Naive B cell (primary cell): ENCODE results near the gene UGT1A5. TPM values are rescaled to one million over a fixed set of nuclear protein-coding genes. Genes with fewer than 3 reads are reported as not detected.

Experiments used
- ATAC-seq, 2 donors: fragments of 150-1000 bp; cut with Tn5 transposase; 2 replicates each; pipeline ENCODE4 v1.10.0; 2021; ENCODE audit warnings: low read depth in 2 of 2, mild to moderate bottlenecking in 2 of 2, moderate library complexity in 2 of 2
- DNase-seq: peaks from one replicate; pipeline ENCODE4 v3.0.0; 2022
- H3K27ac Mint-ChIP-seq, 6 donors: one replicate each; pipeline ENCODE4 v1.8.0; 2020 to 2022; ENCODE audit warnings: mild to moderate bottlenecking in 6 of 6, mixed read lengths in 6 of 6, moderate library complexity in 5 of 6, inconsistent platforms in 2 of 6
- H3K27me3 Mint-ChIP-seq, 3 donors: one replicate each; pipeline ENCODE4 v1.8.0; 2021 to 2022; ENCODE audit warnings: mixed read lengths in 3 of 3, mild to moderate bottlenecking in 1 of 3
- H3K36me3 Mint-ChIP-seq, 2 donors: one replicate each; pipeline ENCODE4 v1.8.0; 2020 to 2022; ENCODE audit warnings: mixed read lengths in 2 of 2, inconsistent platforms in 1 of 2, mild to moderate bottlenecking in 1 of 2
- H3K4me1 Mint-ChIP-seq, 3 donors: one replicate each; pipeline ENCODE4 v1.8.0; 2020 to 2022; ENCODE audit warnings: mixed read lengths in 3 of 3, inconsistent platforms in 1 of 3, mild to moderate bottlenecking in 1 of 3, moderate library complexity in 1 of 3
- H3K4me3 Mint-ChIP-seq, 8 donors: one replicate each; pipeline ENCODE4 v1.8.0; 2020 to 2022; ENCODE audit warnings: mild to moderate bottlenecking in 8 of 8, mixed read lengths in 8 of 8, moderate library complexity in 8 of 8, inconsistent platforms in 2 of 8
- H3K9me3 Mint-ChIP-seq, 7 donors: one replicate each; pipeline ENCODE4 v1.8.0; 2020 to 2022; ENCODE audit warnings: mixed read lengths in 7 of 7, mild to moderate bottlenecking in 5 of 7, inconsistent platforms in 2 of 7, moderate library complexity in 1 of 7
- polyA plus RNA-seq, 6 donors: library from polyadenylated mRNA; unstranded; fragments of 300-500 nt; fragmentation: Illumina TruSeq; gene quantifications; one replicate each; pipeline ENCODE4 v1.2.3, GENCODE V29; 2021; ENCODE audit warnings: low read depth in 6 of 6

Gene UGT1A5
- polyA plus RNA-seq, 6 donors from 2014 or later = not detected

DNA sequence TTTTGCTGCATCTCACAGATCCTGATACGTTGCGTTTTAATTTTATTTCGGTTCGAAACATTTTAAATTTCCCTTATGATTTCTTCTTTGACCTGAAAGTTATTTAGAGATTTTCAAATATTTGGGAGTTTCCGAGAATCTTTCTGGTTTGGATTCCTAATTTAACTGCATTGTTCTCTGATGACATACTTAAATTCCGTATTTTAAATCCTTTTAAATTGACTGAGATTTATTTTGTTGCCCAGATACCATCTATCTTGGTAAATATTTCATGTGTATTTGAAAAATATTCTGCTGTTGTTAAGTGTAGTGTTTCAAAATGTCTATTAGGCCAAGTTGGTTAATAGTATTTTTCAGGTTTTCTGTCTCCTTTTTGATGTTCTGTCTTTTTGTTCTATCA lies 103.2 kb downstream of the UGT1A5 start:
- DNase-seq (no peak), ATAC-seq (no peak)
- Mint-ChIP-seq H3K27me3 (peaks cover 4 to 40% (median 15%) of the 10 kb centered on the region in 3 donors), H3K36me3 (no peaks in the 10 kb centered on the region), H3K4me3 (no peak overlapping the region), H3K9me3 (no peaks in the 10 kb centered on the region), H3K4me1 (no peaks in the 10 kb centered on the region), H3K27ac (no peak overlapping the region)

DNA sequence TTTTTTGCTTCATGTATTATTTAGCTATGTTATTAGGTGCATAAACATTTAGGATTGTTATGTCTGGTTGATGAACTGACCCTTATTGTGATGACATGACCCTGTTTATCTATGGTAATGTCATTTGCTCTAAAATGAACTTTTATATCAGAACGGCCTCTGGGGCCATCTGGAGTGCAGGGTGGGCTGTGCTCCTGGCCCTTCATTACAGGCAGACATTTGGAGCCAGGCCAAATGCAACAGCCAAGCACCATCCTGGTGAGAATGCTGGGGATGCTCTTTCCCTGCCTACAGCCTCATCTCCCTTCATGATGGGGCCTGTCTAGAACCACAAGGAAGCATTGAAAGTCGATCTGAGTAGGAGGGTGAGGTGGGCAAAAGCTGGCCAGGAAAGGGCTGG lies 103.6 kb downstream of the UGT1A5 start:
- no peak for ATAC-seq
- Mint-ChIP-seq H3K36me3 (no peaks in the 10 kb centered on the region), H3K27ac (no peak overlapping the region)

DNA sequence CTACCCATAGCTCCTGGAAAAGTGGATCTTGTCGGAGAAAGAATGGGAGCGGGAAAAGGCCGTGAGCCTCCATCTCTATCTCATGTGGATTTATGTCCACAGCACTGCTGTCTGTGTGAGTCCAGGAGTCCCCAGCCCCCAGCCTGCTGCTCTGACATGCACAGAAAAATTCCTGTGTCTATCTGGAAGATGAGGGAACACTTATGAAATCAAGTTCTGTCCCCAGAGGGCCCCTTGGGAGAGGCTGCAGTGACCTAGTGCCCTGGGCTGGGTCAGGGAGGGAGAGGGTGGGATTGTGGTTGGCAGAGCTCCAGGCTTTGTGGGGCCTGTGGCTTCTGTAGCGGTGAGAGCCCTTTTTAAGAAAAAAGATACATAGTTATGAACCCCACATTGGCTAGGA lies 104.1 kb downstream of the UGT1A5 start:
- no peak overlapping the region for H3K27ac Mint-ChIP-seq
- DNase-seq = no peak
- H3K4me3 Mint-ChIP-seq = no peak overlapping the region
- H3K27me3 Mint-ChIP-seq = peaks cover 8 to 37% (median 11%) of the 10 kb centered on the region in 3 donors
- H3K4me1 Mint-ChIP-seq = no peaks in the 10 kb centered on the region
- ATAC-seq = no peak
- no peaks in the 10 kb centered on the region for H3K36me3 Mint-ChIP-seq
- no peaks in the 10 kb centered on the region for H3K9me3 Mint-ChIP-seq

More for the DNA sequence above, 103.6 kb downstream of the UGT1A5 start:
- DNase-seq = no peak
- peaks cover 7 to 41% (median 11%) of the 10 kb centered on the region in 3 donors for H3K27me3 Mint-ChIP-seq
- H3K4me1 Mint-ChIP-seq = no peaks in the 10 kb centered on the region
- H3K9me3 Mint-ChIP-seq = no peaks in the 10 kb centered on the region
- peak overlapping the region in 1 of 8 donors; percentile 36 for H3K4me3 Mint-ChIP-seq

DNA sequence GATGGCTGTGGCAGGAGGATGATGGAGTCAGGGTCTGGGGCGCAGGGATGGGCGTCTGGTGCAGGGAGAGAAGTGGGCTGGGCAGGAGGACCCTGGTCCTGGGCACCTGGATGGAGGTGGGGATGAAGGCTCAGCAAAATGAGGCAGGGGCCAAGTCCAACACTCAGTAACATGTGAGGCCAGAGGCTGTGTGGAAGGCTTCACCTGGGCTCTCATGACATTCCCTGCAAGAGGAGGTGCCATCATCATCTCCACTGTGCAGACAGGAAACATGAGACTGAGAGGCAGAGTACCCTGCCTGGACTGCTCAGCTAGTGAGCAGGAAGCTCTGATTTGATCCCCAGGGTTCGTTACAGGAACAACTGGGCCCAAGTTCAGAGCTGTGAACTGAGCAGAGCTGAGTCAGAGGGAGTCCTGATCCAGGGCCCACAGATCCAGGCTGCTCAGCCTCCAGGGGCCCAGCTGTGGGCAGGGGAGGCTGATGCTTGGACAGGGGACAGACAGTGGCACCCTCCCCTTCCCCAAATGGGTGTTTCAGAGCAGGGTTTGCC lies 104.7 kb downstream of the UGT1A5 start:
- Mint-ChIP-seq H3K4me1 (no peaks in the 10 kb centered on the region), H3K27ac (no peak overlapping the region), H3K36me3 (no peaks in the 10 kb centered on the region), H3K4me3 (no peak overlapping the region), H3K9me3 (no peaks in the 10 kb centered on the region), H3K27me3 (peaks cover 8 to 31% (median 11%) of the 10 kb centered on the region in 3 donors)
- ATAC-seq (no peak), DNase-seq (no peak)

DNA sequence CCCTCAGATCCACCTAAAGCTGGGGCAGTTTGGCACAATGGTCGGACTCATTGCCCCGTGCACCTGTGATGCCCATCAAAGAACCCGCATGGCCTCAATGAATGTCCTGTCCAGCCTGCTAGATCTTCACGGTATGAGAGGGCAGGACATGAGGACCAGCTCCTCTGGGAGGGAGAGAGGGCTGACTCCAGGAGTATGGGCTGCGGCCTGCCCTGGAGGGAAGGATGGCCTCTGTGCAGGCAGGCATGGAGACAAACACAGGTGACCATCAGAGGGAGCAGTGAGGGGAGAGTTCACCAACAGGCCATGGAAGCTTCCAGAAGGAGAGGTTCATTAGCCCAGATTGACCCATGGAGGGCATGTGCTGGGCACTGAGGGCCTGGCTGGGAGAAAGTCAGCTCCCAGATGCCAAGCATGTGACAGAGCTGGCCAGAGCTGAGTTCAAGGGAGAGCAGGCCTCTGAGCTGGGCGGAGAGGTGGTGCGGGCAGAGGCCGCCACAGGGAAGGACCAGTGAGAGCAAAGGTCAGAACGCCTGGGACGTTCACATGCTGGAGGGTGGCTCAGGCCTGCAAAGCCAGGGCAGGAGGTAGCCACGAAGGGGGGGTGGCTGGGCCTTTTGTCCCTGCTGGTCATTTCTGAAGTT lies 105.4 kb downstream of the UGT1A5 start:
- Mint-ChIP-seq H3K27ac (no peak overlapping the region), H3K4me1 (no peaks in the 10 kb centered on the region), H3K36me3 (no peaks in the 10 kb centered on the region), H3K4me3 (no peak overlapping the region), H3K9me3 (no peaks in the 10 kb centered on the region), H3K27me3 (peaks cover 8 to 31% (median 11%) of the 10 kb centered on the region in 3 donors)
- ATAC-seq (no peak), DNase-seq (no peak)

DNA sequence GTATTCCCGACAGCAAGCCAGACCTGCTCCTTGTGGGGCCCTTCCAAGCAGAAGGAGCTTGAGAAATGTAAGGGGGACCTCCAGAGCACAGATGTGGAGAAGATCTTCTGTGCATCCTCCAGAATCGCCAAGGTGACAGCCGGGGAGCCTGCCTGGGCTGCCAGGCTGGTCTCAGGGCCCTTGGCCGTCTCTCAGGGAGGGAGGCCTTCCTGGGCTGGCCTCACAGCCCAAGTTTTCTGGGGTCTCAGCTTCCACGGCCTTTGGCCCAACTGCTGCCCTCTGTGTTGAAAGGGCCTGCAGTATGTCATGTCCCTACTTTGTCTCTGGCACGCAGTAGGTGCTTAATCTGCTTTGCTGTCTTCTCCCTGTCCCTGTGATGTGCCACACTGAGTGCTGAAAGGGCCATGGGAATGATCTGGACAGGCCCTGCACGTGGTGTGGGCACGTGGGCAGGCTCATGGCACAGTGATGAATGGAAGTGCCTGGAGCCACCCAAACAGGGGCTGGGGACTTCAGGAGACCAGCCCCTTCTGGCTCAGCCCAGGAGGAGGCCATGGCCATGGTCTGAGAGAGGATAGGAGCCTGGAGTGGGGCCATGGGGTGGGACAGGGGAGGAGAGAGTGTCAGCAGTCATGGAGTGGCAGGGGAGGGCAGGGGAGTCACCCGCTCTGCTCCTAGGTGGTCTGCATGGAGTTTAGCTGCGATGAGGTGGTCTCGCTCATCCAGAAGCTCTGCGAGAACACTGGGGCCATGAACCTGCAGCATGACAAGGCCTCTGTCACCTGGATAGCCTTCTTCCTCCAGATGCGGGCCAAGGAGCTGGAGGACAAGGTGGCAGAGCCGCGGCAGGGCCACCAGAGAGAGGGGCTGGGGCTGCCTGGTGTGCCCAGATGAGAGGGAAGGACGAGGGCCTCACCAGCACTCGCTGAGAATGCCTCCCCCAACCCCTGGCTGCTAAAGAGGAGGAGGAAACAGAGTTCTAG lies 106.2 kb downstream of the UGT1A5 start:
- no peaks in the 10 kb centered on the region for H3K9me3 Mint-ChIP-seq
- H3K27ac Mint-ChIP-seq = no peak overlapping the region
- H3K36me3 Mint-ChIP-seq = no peaks in the 10 kb centered on the region
- no peaks in the 10 kb centered on the region for H3K4me1 Mint-ChIP-seq
- ATAC-seq = no peak
- no peak for DNase-seq
- no peak overlapping the region for H3K4me3 Mint-ChIP-seq
- H3K27me3 Mint-ChIP-seq = peaks cover 8 to 31% (median 11%) of the 10 kb centered on the region in 3 donors

DNA sequence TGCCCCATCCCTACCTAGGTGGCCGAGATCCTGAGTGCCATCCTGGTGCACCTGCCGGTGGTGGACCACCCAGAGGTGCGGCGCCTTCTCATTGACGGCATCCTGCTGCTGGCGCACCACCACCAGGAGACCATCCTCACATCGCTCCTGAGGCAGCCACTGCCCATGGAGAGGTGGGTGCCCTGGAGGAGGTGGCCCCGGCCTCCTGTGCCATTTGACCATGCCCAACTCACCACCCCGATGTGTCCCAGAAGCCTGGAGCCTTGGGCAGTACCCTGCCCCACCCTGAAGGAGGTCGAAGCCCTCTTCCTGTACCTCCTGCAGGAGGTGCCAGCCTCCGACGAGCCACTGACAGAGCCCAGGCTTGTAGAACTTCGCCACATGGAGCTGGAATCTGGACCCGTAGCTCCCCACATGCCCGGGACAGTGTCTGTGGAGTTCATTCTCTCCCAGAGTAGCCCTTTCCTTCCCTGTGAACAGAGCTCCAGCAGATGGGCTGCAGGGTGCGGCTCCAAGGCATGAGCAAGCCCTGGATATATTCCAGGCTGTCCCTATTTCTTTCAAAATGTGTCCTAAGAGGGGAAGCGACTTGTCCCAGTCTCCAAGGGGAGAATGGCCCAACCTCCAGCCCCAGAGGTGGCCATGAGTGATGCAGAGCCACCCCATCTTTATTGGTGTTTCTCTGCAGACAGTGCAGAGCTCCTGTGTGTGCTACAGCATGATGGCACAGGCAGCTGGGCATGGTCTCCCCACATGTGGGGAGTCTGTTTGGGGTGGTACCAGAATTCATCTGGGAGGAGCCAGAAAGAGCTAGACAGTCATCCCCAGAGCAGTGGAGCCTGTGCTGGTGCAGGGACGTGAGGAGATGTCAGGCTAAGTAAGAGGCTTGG lies 107.4 kb downstream of the UGT1A5 start:
- Mint-ChIP-seq H3K9me3 (no peaks in the 10 kb centered on the region), H3K4me1 (no peaks in the 10 kb centered on the region), H3K4me3 (peak overlapping the region in 1 of 8 donors; percentile 32), H3K36me3 (no peaks in the 10 kb centered on the region), H3K27ac (no peak overlapping the region), H3K27me3 (peaks cover 8 to 31% (median 11%) of the 10 kb centered on the region in 3 donors)
- no peak for ATAC-seq
- DNase-seq = no peak

DNA sequence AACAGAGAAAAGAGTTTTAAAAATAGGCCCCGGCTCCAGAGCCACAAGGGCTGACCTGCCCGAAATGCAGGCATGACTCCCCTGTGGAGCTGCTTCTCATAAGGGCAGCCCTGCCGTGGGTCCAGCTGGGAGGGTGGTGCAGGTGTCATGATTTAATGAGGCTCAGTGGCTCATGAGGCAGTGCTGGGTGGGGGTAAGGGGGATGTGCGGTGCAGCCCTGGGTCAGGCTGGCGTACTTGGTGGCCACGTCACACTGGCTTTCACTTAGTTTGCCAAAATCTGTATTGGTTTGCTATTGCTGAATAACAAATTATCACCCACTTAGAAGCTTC lies 108.0 kb downstream of the UGT1A5 start:
- no peak overlapping the region for H3K4me3 Mint-ChIP-seq
- ATAC-seq = no peak
- H3K4me1 Mint-ChIP-seq = no peaks in the 10 kb centered on the region
- H3K9me3 Mint-ChIP-seq = no peaks in the 10 kb centered on the region
- peaks cover 8 to 31% (median 11%) of the 10 kb centered on the region in 3 donors for H3K27me3 Mint-ChIP-seq
- no peak for DNase-seq
- H3K36me3 Mint-ChIP-seq = no peaks in the 10 kb centered on the region
- H3K27ac Mint-ChIP-seq = no peak overlapping the region

DNA sequence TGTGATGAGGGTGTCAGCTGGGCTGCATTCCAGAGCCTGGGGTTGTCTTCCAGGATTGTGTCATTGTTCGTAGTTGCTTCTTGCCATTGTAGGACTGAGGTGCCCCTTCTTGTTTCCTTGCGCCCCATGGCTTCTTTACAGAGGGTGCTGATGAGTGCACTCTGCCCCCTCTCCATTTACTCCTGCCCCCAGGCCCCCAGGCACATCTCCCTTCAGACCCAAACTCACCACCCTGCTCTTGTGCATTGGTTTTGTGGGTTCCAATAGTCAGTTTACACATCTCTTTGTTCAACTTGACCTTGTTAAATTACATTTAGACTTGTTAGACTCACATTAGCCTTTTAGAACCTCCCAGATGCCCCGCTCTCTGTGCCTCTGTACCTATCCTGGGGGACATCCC lies 108.5 kb downstream of the UGT1A5 start:
- H3K27ac Mint-ChIP-seq = no peak overlapping the region
- no peaks in the 10 kb centered on the region for H3K4me1 Mint-ChIP-seq

DNA sequence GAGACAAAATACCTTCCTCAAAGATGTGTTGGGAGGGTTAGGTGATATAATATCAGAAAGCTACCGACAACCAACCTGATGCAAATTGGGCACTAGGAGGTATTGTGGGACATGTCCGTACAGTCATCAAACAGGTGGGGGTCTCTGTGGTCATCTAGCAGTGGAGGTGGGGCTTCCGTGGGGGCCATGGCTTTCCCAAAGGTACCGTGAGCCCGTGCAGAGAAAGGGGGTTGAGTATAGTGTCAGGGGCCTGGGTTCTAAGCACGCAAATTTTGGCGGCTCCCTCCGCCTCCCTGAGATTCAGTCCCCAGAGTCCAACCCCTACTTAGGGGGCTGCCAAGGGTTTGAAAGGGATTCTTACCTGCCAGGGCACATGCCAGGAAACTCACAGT lies 109.0 kb downstream of the UGT1A5 start:
- H3K27ac Mint-ChIP-seq = no peak overlapping the region
- peaks cover 8 to 24% (median 11%) of the 10 kb centered on the region in 3 donors for H3K27me3 Mint-ChIP-seq
- no peak for ATAC-seq
- H3K36me3 Mint-ChIP-seq = no peaks in the 10 kb centered on the region
- no peak for DNase-seq
- H3K9me3 Mint-ChIP-seq = peaks cover 0 to 6% (median 0%) of the 10 kb centered on the region in 7 donors
- no peak overlapping the region for H3K4me3 Mint-ChIP-seq
- H3K4me1 Mint-ChIP-seq = no peaks in the 10 kb centered on the region

More for the DNA sequence above, 108.5 kb downstream of the UGT1A5 start:
- no peaks in the 10 kb centered on the region for H3K36me3 Mint-ChIP-seq
- ATAC-seq (no peak), DNase-seq (no peak)
- peaks cover 0 to under 1% (median 0%) of the 10 kb centered on the region in 7 donors for H3K9me3 Mint-ChIP-seq
- peaks cover 8 to 28% (median 11%) of the 10 kb centered on the region in 3 donors for H3K27me3 Mint-ChIP-seq
- no peak overlapping the region for H3K4me3 Mint-ChIP-seq

DNA sequence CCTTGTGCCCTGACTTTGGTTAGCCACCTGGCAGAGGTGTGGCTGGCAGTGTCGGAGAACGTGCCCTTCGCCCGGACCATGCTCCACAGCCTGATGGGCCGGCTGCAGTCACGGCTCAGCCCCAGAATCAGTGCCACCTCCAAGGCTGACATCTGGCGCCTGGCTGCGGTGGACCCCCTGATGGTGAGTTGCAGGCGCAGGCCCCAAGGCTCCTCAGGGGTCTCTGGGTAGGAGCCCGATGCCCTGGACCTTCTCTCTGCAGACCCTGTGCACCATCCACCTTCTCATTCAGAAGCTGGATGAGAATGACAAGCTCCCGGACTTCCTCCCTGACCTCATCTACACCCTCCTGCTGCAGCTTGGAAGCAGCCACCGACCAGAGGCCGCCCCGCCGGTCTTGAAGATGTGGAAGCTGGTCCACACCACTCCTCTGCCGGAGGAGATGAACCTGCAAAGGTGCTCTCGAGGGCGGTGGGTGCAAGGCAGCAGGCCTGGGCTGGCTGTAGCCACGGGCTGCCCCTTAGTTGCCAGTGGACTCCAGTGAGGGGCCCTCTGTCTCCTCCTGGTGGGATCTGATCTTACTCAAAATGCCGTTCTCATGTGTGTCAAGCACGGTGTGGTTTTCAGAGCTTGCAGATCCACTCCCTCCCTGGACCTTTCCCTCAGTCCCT lies 109.5 kb downstream of the UGT1A5 start:
- H3K27me3 Mint-ChIP-seq = peaks cover 7 to 19% (median 8%) of the 10 kb centered on the region in 3 donors
- peaks cover 0 to 6% (median 0%) of the 10 kb centered on the region in 7 donors for H3K9me3 Mint-ChIP-seq
- no peak overlapping the region for H3K4me3 Mint-ChIP-seq
- no peaks in the 10 kb centered on the region for H3K4me1 Mint-ChIP-seq
- DNase-seq = no peak
- ATAC-seq = no peak
- no peaks in the 10 kb centered on the region for H3K36me3 Mint-ChIP-seq
- H3K27ac Mint-ChIP-seq = no peak overlapping the region
